ENCODE results near the gene SLC6A9. TPM values are rescaled to one million over a fixed set of nuclear protein-coding genes. Genes with fewer than 3 reads are reported as not detected.

SLC6A9 gene
- total RNA-seq, 1 experiment from 2014 or later: 9.2 TPM

GRCh38 chr1:44078104-44078503, 46.8 kb upstream of the SLC6A9 start:
- ChIA-PET CTCF (no interaction called here), POLR2A (no interaction called here)
- Histone ChIP-seq H3K4me3 (ENCODE audit: low read depth in 2 of 2, low read length in 2 of 2) (no peak overlapping the region), H3K27ac (ENCODE audit: low read length) (no peak overlapping the region), H3K36me3 (ENCODE audit: control insufficient read depth, insufficient read depth, low read length) (no peaks in the 10 kb centered on the region), H3K9me3 (ENCODE audit: control insufficient read depth, insufficient read depth, low read depth, low read length) (no peaks in the 10 kb centered on the region), H3K27me3 (ENCODE audit: control insufficient read depth, insufficient read depth, low read length) (no peaks in the 10 kb centered on the region; the same call in 1 of the 2 replicates), H3K4me1 (ENCODE audit: control insufficient read depth, insufficient read depth, low read length) (no peaks in the 10 kb centered on the region)
- intact Hi-C loops (cut with micrococcal nuclease; ENCODE audit: unreplicated experiment) (loop anchor here (2.0 kb wide), 1 partner anchor 19 kb away; no protein-coding TSS in a partner anchor), in situ Hi-C loops (cut with HindIII; ENCODE audit: low pct_unique_long_range_greater_than_20kb, low sequenced_read_pairs) (no loop called here)
- BruUV-seq (replicated peaks): no TSS peak
- DNase-seq (ENCODE audit: low read depth, low spot score) (no peak), ATAC-seq (no peak)
- TF ChIP-seq SIN3A (IDR thresholded peaks at IDR 0.05; ENCODE audit: borderline replicate concordance, insufficient read depth, low read depth, low read length) (no peak), CTCF (IDR thresholded peaks at IDR 0.05) (no peak), POLR2AphosphoS5 (IDR thresholded peaks at IDR 0.05; ENCODE audit: low read depth, low read length) (no peak), TCF7L2 (IDR thresholded peaks at IDR 0.05; ENCODE audit: low read depth, low read length) (no peak)
- TF ChIP-seq, protein P1, sequence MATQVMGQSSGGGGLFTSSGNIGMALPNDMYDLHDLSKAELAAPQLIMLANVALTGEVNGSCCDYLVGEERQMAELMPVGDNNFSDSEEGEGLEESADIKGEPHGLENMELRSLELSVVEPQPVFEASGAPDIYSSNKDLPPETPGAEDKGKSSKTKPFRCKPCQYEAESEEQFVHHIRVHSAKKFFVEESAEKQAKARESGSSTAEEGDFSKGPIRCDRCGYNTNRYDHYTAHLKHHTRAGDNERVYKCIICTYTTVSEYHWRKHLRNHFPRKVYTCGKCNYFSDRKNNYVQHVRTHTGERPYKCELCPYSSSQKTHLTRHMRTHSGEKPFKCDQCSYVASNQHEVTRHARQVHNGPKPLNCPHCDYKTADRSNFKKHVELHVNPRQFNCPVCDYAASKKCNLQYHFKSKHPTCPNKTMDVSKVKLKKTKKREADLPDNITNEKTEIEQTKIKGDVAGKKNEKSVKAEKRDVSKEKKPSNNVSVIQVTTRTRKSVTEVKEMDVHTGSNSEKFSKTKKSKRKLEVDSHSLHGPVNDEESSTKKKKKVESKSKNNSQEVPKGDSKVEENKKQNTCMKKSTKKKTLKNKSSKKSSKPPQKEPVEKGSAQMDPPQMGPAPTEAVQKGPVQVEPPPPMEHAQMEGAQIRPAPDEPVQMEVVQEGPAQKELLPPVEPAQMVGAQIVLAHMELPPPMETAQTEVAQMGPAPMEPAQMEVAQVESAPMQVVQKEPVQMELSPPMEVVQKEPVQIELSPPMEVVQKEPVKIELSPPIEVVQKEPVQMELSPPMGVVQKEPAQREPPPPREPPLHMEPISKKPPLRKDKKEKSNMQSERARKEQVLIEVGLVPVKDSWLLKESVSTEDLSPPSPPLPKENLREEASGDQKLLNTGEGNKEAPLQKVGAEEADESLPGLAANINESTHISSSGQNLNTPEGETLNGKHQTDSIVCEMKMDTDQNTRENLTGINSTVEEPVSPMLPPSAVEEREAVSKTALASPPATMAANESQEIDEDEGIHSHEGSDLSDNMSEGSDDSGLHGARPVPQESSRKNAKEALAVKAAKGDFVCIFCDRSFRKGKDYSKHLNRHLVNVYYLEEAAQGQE (IDR thresholded peaks at IDR 0.05; ENCODE audit: insufficient read depth in 1 of 2, low read depth in 2 of 2, low read length in 1 of 2): no peak

DNA sequence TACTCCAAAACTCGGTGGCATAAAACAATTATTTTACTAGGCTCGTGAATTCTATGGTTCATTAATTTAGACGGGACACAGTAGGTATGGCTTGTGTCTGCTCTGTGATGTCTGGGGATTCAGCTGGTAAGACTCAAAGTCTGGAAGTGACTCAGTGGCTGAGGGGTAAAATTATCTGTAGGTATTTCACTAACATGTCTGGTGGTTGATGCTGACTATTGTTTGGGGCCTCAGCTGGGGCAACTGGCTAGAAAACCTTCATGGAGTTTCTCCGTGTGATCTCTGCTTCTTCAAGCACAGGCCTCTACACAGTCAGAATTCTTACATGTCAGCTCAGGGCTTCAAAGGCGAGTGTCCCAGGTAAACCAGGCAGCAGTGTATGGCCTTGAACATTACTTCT, 46.2 kb upstream of the SLC6A9 start:
- intact Hi-C loops (cut with micrococcal nuclease; ENCODE audit: unreplicated experiment) (no loop called here), in situ Hi-C loops (cut with HindIII; ENCODE audit: low pct_unique_long_range_greater_than_20kb, low sequenced_read_pairs) (no loop called here)
- Histone ChIP-seq H3K27me3 (ENCODE audit: control insufficient read depth, insufficient read depth, low read length) (no peaks in the 10 kb centered on the region; the same call in 1 of the 2 replicates), H3K4me3 (ENCODE audit: low read depth in 2 of 2, low read length in 2 of 2) (no peak overlapping the region), H3K36me3 (ENCODE audit: control insufficient read depth, insufficient read depth, low read length) (no peaks in the 10 kb centered on the region), H3K27ac (ENCODE audit: low read length) (no peak overlapping the region), H3K4me1 (ENCODE audit: control insufficient read depth, insufficient read depth, low read length) (no peaks in the 10 kb centered on the region), H3K9me3 (ENCODE audit: control insufficient read depth, insufficient read depth, low read depth, low read length) (no peaks in the 10 kb centered on the region)
- ATAC-seq: no peak
- POLR2A ChIA-PET: no interaction called here
- TF ChIP-seq SIN3A (IDR thresholded peaks at IDR 0.05; ENCODE audit: borderline replicate concordance, insufficient read depth, low read depth, low read length) (no peak), TCF7L2 (IDR thresholded peaks at IDR 0.05; ENCODE audit: low read depth, low read length) (no peak), CTCF (IDR thresholded peaks at IDR 0.05) (no peak), POLR2AphosphoS5 (IDR thresholded peaks at IDR 0.05; ENCODE audit: low read depth, low read length) (no peak)
- BruUV-seq (replicated peaks): no TSS peak
- CTCF ChIA-PET: no interaction called here
- DNase-seq (ENCODE audit: low read depth, low spot score): no peak

All from Panc1 (cell line).